GM23338 (cell line): ENCODE data around the gene AOC2. TPM values are rescaled to one million over a fixed set of nuclear protein-coding genes. Genes with fewer than 3 reads are reported as not detected.

Source experiments
- ATAC-seq: fragments of 200-7000 bp; cut with Tn5 transposase; 3 replicates; pipeline ENCODE4 v1.9.1; 2020
- DNase-seq: peaks from one replicate; pipeline ENCODE4 v3.0.0-alpha.2; 2015; ENCODE audit warnings: low spot score
- H2AFZ ChIP-seq: fragments of 200-600 bp; sonication (generic); 2 replicates; pipeline ENCODE4 v1.8.0; 2016; ENCODE audit warnings: antibody characterized with exemption, mild to moderate bottlenecking, moderate library complexity
- H3F3A ChIP-seq: fragments of 200-600 bp; sonication (generic); replicated peaks from 2 replicates; pipeline ENCODE4 v1.8.0; 2017; ENCODE audit warnings: antibody characterized with exemption, mixed run types, low read depth
- H3K27ac ChIP-seq: fragments of 200-600 bp; sonication (generic); 2 replicates; pipeline ENCODE4 v1.6.1; 2016; ENCODE audit warnings: low read depth
- H3K27me3 ChIP-seq: fragments of 200-600 bp; sonication (generic); 2 replicates; pipeline ENCODE4 v1.8.0; 2016; ENCODE audit warnings: mild to moderate bottlenecking, mixed run types, moderate library complexity; ENCODE audit not compliant: insufficient read depth
- H3K36me3 ChIP-seq: fragments of 200-600 bp; sonication (generic); 2 replicates; pipeline ENCODE4 v1.8.0; 2016; ENCODE audit warnings: mild to moderate bottlenecking; ENCODE audit not compliant: insufficient read depth
- H3K4me1 ChIP-seq: fragments of 200-600 bp; sonication (generic); 2 replicates; pipeline ENCODE4 v1.8.0; 2016; ENCODE audit warnings: mild to moderate bottlenecking, moderate library complexity; ENCODE audit not compliant: insufficient read depth
- H3K4me2 ChIP-seq: fragments of 200-600 bp; sonication (generic); 2 replicates; pipeline ENCODE4 v1.7.1; 2017; ENCODE audit warnings: mixed run types
- H3K4me3 ChIP-seq: fragments of 200-600 bp; sonication (generic); 2 replicates; pipeline ENCODE4 v1.6.1; 2016; ENCODE audit warnings: mixed run types
- H3K79me2 ChIP-seq: fragments of 200-600 bp; sonication (generic); replicated peaks from 2 replicates; pipeline ENCODE4 v1.8.0; 2017; ENCODE audit warnings: mild to moderate bottlenecking; ENCODE audit not compliant: insufficient read depth
- H3K9me2 ChIP-seq: fragments of 200-600 bp; sonication (generic); 2 replicates; pipeline ENCODE4 v1.8.0; 2017; ENCODE audit not compliant: insufficient read depth
- H4K20me1 ChIP-seq: fragments of 200-600 bp; sonication (generic); replicated peaks from 2 replicates; pipeline ENCODE4 v1.8.0; 2017; ENCODE audit warnings: mild to moderate bottlenecking; ENCODE audit not compliant: insufficient read depth
- H3K27ac Mint-ChIP-seq: 2 replicates; pipeline ENCODE4 v1.8.0; 2020; ENCODE audit warnings: inconsistent platforms, mild to moderate bottlenecking, moderate library complexity, mixed read lengths
- H3K27me3 Mint-ChIP-seq: 3 replicates; pipeline ENCODE4 v1.8.0; 2022; ENCODE audit warnings: low read depth, mild to moderate bottlenecking, moderate library complexity, mixed read lengths, inconsistent platforms; ENCODE audit not compliant: insufficient read depth, poor library complexity
- H3K36me3 Mint-ChIP-seq: 3 replicates; pipeline ENCODE4 v1.8.0; 2021; ENCODE audit warnings: low read depth, mild to moderate bottlenecking, inconsistent platforms, moderate library complexity, mixed read lengths
- H3K4me1 Mint-ChIP-seq: 3 replicates; pipeline ENCODE4 v1.8.0; 2020; ENCODE audit warnings: mild to moderate bottlenecking, inconsistent platforms, mixed read lengths
- H3K4me3 Mint-ChIP-seq: 3 replicates; pipeline ENCODE4 v1.8.0; 2021; ENCODE audit warnings: moderate library complexity, mild to moderate bottlenecking, inconsistent platforms, mixed read lengths
- H3K9me3 Mint-ChIP-seq: 3 replicates; pipeline ENCODE4 v1.8.0; 2020; ENCODE audit warnings: moderate library complexity, mild to moderate bottlenecking, inconsistent platforms, mixed read lengths
- CREB1 ChIP-seq: fragments of 250-450 bp; sonication (Bioruptor Pico); IDR thresholded peaks from 2 replicates; pipeline ENCODE4 v1.5.0; 2020; ENCODE audit warnings: low read depth, mild to moderate bottlenecking, moderate library complexity
- EZH2 ChIP-seq: fragments of 200-600 bp; sonication (generic); IDR thresholded peaks from one replicate; pipeline ENCODE4 v1.8.0; 2017; ENCODE audit warnings: antibody characterized with exemption, mild to moderate bottlenecking, low read depth; ENCODE audit not compliant: unreplicated experiment
- EZH2phosphoT487 ChIP-seq: fragments of 200-600 bp; sonication (generic); IDR thresholded peaks from one replicate; pipeline ENCODE4 v1.8.1; 2018; ENCODE audit warnings: antibody characterized with exemption; ENCODE audit not compliant: unreplicated experiment
- JUNB ChIP-seq: IDR thresholded peaks from one replicate; pipeline ENCODE4 v1.6.1; 2016; ENCODE audit warnings: antibody characterized with exemption; ENCODE audit not compliant: unreplicated experiment
- NANOG ChIP-seq: IDR thresholded peaks from 2 replicates; pipeline ENCODE4 v1.6.1; 2016; ENCODE audit warnings: antibody characterized with exemption, borderline replicate concordance
- POLR2AphosphoS5 ChIP-seq: IDR thresholded peaks from 2 replicates; pipeline ENCODE4 v1.6.1; 2016; ENCODE audit warnings: antibody characterized with exemption, low read depth
- STAT1 ChIP-seq: IDR thresholded peaks from one replicate; pipeline ENCODE4 v1.6.1; 2016; ENCODE audit warnings: antibody characterized with exemption; ENCODE audit not compliant: unreplicated experiment
- ZNF114 ChIP-seq: fragments of 250-450 bp; sonication (Bioruptor Pico); IDR thresholded peaks from 2 replicates; pipeline ENCODE4 v1.5.0; 2020; ENCODE audit warnings: mild to moderate bottlenecking, moderate library complexity
- ZNF331 ChIP-seq: fragments of 250-450 bp; sonication (Bioruptor Pico); IDR thresholded peaks from 2 replicates; pipeline ENCODE4 v1.5.0; 2020; ENCODE audit warnings: low read depth, mild to moderate bottlenecking, moderate library complexity
- polyA plus RNA-seq: library from polyadenylated mRNA; unstranded; fragments of >200 nt; fragmentation: Nextera tagmentation; extraction: Ambion mirVana; gene quantifications from 2 replicates; pipeline ENCODE4 v1.2.1, GENCODE V29; 2016
- total RNA-seq: library from RNA; depleted of rRNA; stranded (reverse); fragments of >200 nt; shearing (Covaris generic); gene quantifications from 2 replicates; pipeline ENCODE4 v1.2.3, GENCODE V29; 2014
- TF ChIP-seq, protein P1 (sequence below), 2 experiments: fragments of 200-600 bp in 1 of 2; sonication (generic) in 1 of 2; conservative IDR thresholded peaks; 2 replicates each; pipeline versions ENCODE4 v1.5.1 to v1.6.1; 2016 to 2017; ENCODE audit warnings: antibody characterized with exemption in 2 of 2, low read depth in 2 of 2, mild to moderate bottlenecking in 2 of 2, moderate library complexity in 1 of 2
- TF ChIP-seq, protein P2 (sequence below): IDR thresholded peaks from one replicate; pipeline ENCODE4 v1.6.1; 2018; ENCODE audit warnings: antibody characterized with exemption; ENCODE audit not compliant: unreplicated experiment
- TF ChIP-seq, protein P3 (sequence below): fragments of 250-450 bp; sonication (Bioruptor Pico); IDR thresholded peaks from 2 replicates; pipeline ENCODE4 v1.5.0; 2020; ENCODE audit warnings: mild to moderate bottlenecking, moderate library complexity
- TF ChIP-seq, protein P4 (sequence below): IDR thresholded peaks from 2 replicates; pipeline ENCODE4 v1.6.1; 2016; ENCODE audit warnings: antibody characterized with exemption

The AOC2 gene
- total and polyA plus RNA-seq, 2 experiments from 2014 or later, result 2.0 to 5.8 TPM

DNA sequence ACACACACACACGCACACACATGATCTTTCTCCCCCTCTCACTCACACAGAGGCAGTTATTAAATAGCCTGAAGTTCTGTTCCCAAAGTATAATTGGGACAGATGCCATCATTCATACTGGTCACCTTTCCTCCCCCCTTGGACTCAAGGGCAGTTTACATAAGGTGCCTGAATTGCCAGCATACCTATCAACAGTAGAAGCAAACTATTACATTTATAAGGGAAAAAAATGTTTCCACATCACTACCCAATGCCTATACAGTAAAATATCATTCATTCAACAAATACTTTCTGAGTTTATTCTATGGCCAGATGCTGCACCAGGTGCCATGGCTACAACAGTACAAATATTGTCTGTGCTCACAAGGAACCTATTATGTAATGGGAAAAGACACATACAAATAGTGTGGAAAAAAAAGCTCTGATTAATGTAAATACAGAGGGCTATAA is 39.4 kb upstream of the AOC2 start:
- no peak for TF ChIP-seq ZNF114 (CRISPR knock-in tag)
- TF ChIP-seq EZH2phosphoT487, result no peak
- TF ChIP-seq EZH2, result no peak
- TF ChIP-seq, protein P1, sequence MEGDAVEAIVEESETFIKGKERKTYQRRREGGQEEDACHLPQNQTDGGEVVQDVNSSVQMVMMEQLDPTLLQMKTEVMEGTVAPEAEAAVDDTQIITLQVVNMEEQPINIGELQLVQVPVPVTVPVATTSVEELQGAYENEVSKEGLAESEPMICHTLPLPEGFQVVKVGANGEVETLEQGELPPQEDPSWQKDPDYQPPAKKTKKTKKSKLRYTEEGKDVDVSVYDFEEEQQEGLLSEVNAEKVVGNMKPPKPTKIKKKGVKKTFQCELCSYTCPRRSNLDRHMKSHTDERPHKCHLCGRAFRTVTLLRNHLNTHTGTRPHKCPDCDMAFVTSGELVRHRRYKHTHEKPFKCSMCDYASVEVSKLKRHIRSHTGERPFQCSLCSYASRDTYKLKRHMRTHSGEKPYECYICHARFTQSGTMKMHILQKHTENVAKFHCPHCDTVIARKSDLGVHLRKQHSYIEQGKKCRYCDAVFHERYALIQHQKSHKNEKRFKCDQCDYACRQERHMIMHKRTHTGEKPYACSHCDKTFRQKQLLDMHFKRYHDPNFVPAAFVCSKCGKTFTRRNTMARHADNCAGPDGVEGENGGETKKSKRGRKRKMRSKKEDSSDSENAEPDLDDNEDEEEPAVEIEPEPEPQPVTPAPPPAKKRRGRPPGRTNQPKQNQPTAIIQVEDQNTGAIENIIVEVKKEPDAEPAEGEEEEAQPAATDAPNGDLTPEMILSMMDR (conservative IDR thresholded peaks at IDR 0.05; ENCODE audit: low read depth in 2 of 2), result no peak
- TF ChIP-seq ZNF331, result no peak
- TF ChIP-seq NANOG, result no peak
- no peak for TF ChIP-seq JUNB
- TF ChIP-seq, protein P2, sequence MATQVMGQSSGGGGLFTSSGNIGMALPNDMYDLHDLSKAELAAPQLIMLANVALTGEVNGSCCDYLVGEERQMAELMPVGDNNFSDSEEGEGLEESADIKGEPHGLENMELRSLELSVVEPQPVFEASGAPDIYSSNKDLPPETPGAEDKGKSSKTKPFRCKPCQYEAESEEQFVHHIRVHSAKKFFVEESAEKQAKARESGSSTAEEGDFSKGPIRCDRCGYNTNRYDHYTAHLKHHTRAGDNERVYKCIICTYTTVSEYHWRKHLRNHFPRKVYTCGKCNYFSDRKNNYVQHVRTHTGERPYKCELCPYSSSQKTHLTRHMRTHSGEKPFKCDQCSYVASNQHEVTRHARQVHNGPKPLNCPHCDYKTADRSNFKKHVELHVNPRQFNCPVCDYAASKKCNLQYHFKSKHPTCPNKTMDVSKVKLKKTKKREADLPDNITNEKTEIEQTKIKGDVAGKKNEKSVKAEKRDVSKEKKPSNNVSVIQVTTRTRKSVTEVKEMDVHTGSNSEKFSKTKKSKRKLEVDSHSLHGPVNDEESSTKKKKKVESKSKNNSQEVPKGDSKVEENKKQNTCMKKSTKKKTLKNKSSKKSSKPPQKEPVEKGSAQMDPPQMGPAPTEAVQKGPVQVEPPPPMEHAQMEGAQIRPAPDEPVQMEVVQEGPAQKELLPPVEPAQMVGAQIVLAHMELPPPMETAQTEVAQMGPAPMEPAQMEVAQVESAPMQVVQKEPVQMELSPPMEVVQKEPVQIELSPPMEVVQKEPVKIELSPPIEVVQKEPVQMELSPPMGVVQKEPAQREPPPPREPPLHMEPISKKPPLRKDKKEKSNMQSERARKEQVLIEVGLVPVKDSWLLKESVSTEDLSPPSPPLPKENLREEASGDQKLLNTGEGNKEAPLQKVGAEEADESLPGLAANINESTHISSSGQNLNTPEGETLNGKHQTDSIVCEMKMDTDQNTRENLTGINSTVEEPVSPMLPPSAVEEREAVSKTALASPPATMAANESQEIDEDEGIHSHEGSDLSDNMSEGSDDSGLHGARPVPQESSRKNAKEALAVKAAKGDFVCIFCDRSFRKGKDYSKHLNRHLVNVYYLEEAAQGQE, result no peak
- no peak for TF ChIP-seq STAT1
- TF ChIP-seq, protein P3, sequence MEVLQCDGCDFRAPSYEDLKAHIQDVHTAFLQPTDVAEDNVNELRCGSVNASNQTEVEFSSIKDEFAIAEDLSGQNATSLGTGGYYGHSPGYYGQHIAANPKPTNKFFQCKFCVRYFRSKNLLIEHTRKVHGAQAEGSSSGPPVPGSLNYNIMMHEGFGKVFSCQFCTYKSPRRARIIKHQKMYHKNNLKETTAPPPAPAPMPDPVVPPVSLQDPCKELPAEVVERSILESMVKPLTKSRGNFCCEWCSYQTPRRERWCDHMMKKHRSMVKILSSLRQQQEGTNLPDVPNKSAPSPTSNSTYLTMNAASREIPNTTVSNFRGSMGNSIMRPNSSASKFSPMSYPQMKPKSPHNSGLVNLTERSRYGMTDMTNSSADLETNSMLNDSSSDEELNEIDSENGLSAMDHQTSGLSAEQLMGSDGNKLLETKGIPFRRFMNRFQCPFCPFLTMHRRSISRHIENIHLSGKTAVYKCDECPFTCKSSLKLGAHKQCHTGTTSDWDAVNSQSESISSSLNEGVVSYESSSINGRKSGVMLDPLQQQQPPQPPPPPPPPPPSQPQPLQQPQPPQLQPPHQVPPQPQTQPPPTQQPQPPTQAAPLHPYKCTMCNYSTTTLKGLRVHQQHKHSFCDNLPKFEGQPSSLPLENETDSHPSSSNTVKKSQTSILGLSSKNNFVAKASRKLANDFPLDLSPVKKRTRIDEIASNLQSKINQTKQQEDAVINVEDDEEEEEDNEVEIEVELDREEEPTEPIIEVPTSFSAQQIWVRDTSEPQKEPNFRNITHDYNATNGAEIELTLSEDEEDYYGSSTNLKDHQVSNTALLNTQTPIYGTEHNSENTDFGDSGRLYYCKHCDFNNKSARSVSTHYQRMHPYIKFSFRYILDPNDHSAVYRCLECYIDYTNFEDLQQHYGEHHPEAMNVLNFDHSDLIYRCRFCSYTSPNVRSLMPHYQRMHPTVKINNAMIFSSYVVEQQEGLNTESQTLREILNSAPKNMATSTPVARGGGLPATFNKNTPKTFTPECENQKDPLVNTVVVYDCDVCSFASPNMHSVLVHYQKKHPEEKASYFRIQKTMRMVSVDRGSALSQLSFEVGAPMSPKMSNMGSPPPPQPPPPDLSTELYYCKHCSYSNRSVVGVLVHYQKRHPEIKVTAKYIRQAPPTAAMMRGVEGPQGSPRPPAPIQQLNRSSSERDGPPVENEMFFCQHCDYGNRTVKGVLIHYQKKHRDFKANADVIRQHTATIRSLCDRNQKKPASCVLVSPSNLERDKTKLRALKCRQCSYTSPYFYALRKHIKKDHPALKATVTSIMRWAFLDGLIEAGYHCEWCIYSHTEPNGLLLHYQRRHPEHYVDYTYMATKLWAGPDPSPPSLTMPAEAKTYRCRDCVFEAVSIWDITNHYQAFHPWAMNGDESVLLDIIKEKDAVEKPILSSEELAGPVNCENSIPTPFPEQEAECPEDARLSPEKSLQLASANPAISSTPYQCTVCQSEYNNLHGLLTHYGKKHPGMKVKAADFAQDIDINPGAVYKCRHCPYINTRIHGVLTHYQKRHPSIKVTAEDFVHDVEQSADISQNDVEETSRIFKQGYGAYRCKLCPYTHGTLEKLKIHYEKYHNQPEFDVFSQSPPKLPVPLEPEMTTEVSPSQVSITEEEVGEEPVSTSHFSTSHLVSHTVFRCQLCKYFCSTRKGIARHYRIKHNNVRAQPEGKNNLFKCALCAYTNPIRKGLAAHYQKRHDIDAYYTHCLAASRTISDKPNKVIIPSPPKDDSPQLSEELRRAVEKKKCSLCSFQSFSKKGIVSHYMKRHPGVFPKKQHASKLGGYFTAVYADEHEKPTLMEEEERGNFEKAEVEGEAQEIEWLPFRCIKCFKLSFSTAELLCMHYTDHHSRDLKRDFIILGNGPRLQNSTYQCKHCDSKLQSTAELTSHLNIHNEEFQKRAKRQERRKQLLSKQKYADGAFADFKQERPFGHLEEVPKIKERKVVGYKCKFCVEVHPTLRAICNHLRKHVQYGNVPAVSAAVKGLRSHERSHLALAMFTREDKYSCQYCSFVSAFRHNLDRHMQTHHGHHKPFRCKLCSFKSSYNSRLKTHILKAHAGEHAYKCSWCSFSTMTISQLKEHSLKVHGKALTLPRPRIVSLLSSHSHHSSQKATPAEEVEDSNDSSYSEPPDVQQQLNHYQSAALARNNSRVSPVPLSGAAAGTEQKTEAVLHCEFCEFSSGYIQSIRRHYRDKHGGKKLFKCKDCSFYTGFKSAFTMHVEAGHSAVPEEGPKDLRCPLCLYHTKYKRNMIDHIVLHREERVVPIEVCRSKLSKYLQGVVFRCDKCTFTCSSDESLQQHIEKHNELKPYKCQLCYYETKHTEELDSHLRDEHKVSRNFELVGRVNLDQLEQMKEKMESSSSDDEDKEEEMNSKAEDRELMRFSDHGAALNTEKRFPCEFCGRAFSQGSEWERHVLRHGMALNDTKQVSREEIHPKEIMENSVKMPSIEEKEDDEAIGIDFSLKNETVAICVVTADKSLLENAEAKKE (CRISPR knock-in tag), result no peak
- no peak for TF ChIP-seq POLR2AphosphoS5
- no peak for TF ChIP-seq CREB1 (CRISPR knock-in tag)
- TF ChIP-seq, protein P4, sequence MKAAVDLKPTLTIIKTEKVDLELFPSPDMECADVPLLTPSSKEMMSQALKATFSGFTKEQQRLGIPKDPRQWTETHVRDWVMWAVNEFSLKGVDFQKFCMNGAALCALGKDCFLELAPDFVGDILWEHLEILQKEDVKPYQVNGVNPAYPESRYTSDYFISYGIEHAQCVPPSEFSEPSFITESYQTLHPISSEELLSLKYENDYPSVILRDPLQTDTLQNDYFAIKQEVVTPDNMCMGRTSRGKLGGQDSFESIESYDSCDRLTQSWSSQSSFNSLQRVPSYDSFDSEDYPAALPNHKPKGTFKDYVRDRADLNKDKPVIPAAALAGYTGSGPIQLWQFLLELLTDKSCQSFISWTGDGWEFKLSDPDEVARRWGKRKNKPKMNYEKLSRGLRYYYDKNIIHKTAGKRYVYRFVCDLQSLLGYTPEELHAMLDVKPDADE, result no peak
- Histone ChIP-seq H3K4me3 (no peak overlapping the region), H4K20me1 (no peaks in the 10 kb centered on the region), H3K9me2 (no peaks in the 10 kb centered on the region), H2AFZ (no peak overlapping the region), H3K27me3 (peaks cover 9% of the 10 kb centered on the region; the same call in 1 of the 2 replicates), H3K79me2 (no peaks in the 10 kb centered on the region), H3K27ac (no peak overlapping the region), H3K4me2 (no peak overlapping the region), H3F3A (no peaks in the 10 kb centered on the region), H3K4me1 (no peaks in the 10 kb centered on the region), H3K36me3 (0 out of 2 replicates have a peak, but pooled peaks cover under 1% of the 10 kb centered on the region)
- Mint-ChIP-seq H3K4me1 (no peaks in the 10 kb centered on the region), H3K4me3 (no peak overlapping the region), H3K27me3 (peaks cover 10% of the 10 kb centered on the region), H3K27ac (no peak overlapping the region), H3K36me3 (no peaks in the 10 kb centered on the region; the same call in 2 of the 3 replicates), H3K9me3 (peaks cover 4% of the 10 kb centered on the region; the same call in 1 of the 3 replicates)
- DNase-seq (no peak), ATAC-seq (no peak)
